ENCODE measurements around the gene NPC1L1. TPM values are rescaled to one million over a fixed set of nuclear protein-coding genes. Genes with fewer than 3 reads are reported as not detected.

NPC1L1 gene
- total and polyA plus RNA-seq, 2 of the 13 experiments (the other 11 are each of a cell fraction or from before 2014, with no cell fraction given), result 4.8 to 14.5 TPM

- TF ChIP-seq STAT6 (CRISPR knock-in tag; IDR thresholded peaks at IDR 0.05; ENCODE audit: borderline replicate concordance), result no peak; the same call in 1 of the 2 replicates
- peak; percentile 85; the same call in 1 of the 2 replicates for TF ChIP-seq ZSCAN20 (CRISPR knock-in tag; IDR thresholded peaks at IDR 0.05; ENCODE audit: borderline replicate concordance)
- TF ChIP-seq ZNF577 (CRISPR knock-in tag; IDR thresholded peaks at IDR 0.05; ENCODE audit: borderline replicate concordance, low read depth), result no peak; the same call in 1 of the 2 replicates
- no peak for TF ChIP-seq POLR2AphosphoS2 (IDR thresholded peaks at IDR 0.05; ENCODE audit: low read depth, low read length)
- no peak for TF ChIP-seq PHF21A (CRISPR knock-in tag; IDR thresholded peaks at IDR 0.05)
- TF ChIP-seq SMARCC2 (IDR thresholded peaks at IDR 0.05), result no peak
- TF ChIP-seq SALL1 (CRISPR knock-in tag; IDR thresholded peaks at IDR 0.05), result peak; percentile 94
- TF ChIP-seq TCF12 (IDR thresholded peaks at IDR 0.05), result no peak
- no peak for TF ChIP-seq TCF12 (CRISPR knock-in tag; IDR thresholded peaks at IDR 0.05)
- TF ChIP-seq IRF1 (CRISPR knock-in tag; IDR thresholded peaks at IDR 0.05; ENCODE audit: low read depth), result peak; percentile 84; the same call in 1 of the 2 replicates
- no peak for TF ChIP-seq BCLAF1 (IDR thresholded peaks at IDR 0.05)
- peak; percentile 94 for TF ChIP-seq THAP9 (CRISPR knock-in tag; IDR thresholded peaks at IDR 0.05; ENCODE audit: borderline replicate concordance)
- TF ChIP-seq ZBTB39 (CRISPR knock-in tag; IDR thresholded peaks at IDR 0.05), result no peak
- no peak for TF ChIP-seq EZH2 (conservative IDR thresholded peaks at IDR 0.05; ENCODE audit: low read depth, low read length)
- no peak for TF ChIP-seq HOXA9 (CRISPR knock-in tag; IDR thresholded peaks at IDR 0.05; ENCODE audit: borderline replicate concordance)
- TF ChIP-seq AGO2 (optimal IDR thresholded peaks at IDR 0.05; ENCODE audit: low read depth, low read length), result peak; percentile 94
- no peak for TF ChIP-seq RFX1 (IDR thresholded peaks at IDR 0.05)
Measured at GRCh38 chr7:44573464-44574286, 32.5 kb upstream of the NPC1L1 start, which contains the start of gene DDX56 (continued).

All from HepG2 (cell line).